Motor neuron (in vitro differentiated cells): ENCODE data around the gene WDR45B. TPM values are rescaled to one million over a fixed set of nuclear protein-coding genes. Genes with fewer than 3 reads are reported as not detected.
A peak's percentile ranks its signal among the peaks of the same experiment; 100 is the strongest.

ENCODE experiments used
- ATAC-seq, 8 experiments: fragments of 200-7000 bp; cut with Tn5 transposase; replicated peaks in 6 of 8; 2 replicates each; pipeline ENCODE4 v1.8.0; 2021; ENCODE audit warnings: mild to moderate bottlenecking in 8 of 8, moderate library complexity in 8 of 8
- H3K27ac ChIP-seq, 2 donors: fragments of 250-450 bp; sonication (Bioruptor Pico); 2 replicates each; pipeline ENCODE4 v1.9.0; 2021; ENCODE audit warnings: antibody characterized with exemption in 2 of 2, mild to moderate bottlenecking in 2 of 2, moderate library complexity in 1 of 2
- H3K4me1 ChIP-seq, 2 donors: fragments of 250-450 bp; sonication (Bioruptor Pico); replicated peaks in 1 of 2; 2 replicates each; pipeline ENCODE4 v1.6.1; 2021; ENCODE audit warnings: antibody characterized with exemption in 2 of 2, mild to moderate bottlenecking in 2 of 2, moderate library complexity in 1 of 2
- H3K4me3 ChIP-seq, 5 donors: fragments of 250-450 bp; sonication (Bioruptor Pico); 2 replicates each; pipeline ENCODE4 v1.9.0; 2021; ENCODE audit warnings: antibody characterized with exemption in 5 of 5, mild to moderate bottlenecking in 5 of 5, moderate library complexity in 4 of 5
- WGBS, 10 experiments: fragments of 450-650 bp; shearing (Covaris generic); methylation state at CpG; one replicate each; pipeline ENCODE4 v1.0.0; 2022; 5-methylcytosine and 5-hydroxymethylcytosine counted together
- in situ Hi-C, 9 experiments: fragments of 400-800 bp; cut with MboI; loops; one replicate each; pipeline ENCODE4 v1.15.0; 2021; ENCODE audit warnings: low sequenced_read_pairs in 9 of 9, low pct_unique_long_range_greater_than_20kb in 2 of 9; ENCODE audit not compliant: unreplicated experiment in 9 of 9
- total RNA-seq, 8 experiments: library from RNA; unstranded; fragments of 300-600 nt; gene quantifications; 2 replicates each; pipeline versions ENCODE4 v1.2.3 to v1.2.4, GENCODE V29; 2022

The WDR45B gene
- total RNA-seq, 8 experiments from 2014 or later = 48.7 to 91.4 (median 64.3) TPM

DNA sequence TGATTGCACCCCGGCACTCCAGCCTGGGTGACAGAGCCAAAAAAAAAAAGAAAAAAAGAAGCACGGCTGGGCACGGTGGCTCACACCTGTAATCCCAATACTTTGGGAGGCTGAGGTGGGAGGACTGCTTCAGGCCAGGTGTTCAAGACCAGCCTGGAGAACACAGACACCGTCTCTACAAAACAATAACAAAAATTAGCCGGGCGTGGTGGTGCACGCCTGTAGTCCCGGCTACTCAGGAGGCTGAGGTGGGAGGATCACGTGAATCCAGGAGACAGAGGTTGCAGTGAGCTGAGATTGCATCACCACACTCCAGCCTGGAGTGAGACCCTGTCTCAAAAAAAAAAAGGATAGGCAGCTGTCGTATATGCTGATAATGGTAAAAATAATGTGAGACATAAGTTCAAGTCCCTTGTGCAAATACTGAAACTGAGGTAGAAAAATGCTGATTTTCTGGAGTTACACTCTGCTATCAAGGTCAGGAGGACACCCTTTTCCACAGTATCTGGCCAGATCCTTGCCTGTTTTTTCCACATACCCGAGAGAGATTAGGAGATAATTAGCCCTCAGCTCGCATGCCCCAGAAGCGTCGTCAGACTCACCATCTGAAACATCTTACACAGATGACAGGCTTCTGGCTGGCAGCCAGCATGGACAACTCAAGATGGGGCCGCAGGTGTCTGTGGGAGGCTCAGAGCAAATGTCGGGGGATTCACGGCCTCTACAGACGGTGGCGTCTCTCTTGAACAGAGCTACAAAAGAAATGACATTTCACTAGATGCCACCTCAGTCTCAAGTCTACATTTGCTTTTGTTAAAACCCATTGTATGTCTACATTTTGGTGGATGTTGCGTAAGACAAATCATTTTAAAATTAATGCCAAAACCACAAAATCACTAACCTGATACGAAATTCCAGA, 36.8 kb downstream of the WDR45B start:
- ATAC-seq = peak in 2 of 8 experiments; percentile 20 to 56
- 27 to 91% (median 77%) methylated on average over 3 to 15 of the region's 21 CpGs; no CpG with 5 or more reads in 1 of the 10 experiments for WGBS, 10 experiments
- in situ Hi-C loops = no loop called here
- no peak overlapping the region for H3K4me3 ChIP-seq
- H3K4me1 ChIP-seq = no peaks in the 10 kb centered on the region
- no peak overlapping the region for H3K27ac ChIP-seq

GRCh38 chr17:82609655-82610054, 38.6 kb downstream of the WDR45B start:
- no peak for ATAC-seq
- H3K4me3 ChIP-seq = no peak overlapping the region
- WGBS, 10 experiments = 70 to 100% (median 85%) methylated on average over 1 to 4 of the region's 4 CpGs
- in situ Hi-C loops = no loop called here
- no peaks in the 10 kb centered on the region for H3K4me1 ChIP-seq
- H3K27ac ChIP-seq = no peak overlapping the region

GRCh38 chr17:82608816-82609215, 39.4 kb downstream of the WDR45B start:
- in situ Hi-C loops = no loop called here
- no peak overlapping the region for H3K27ac ChIP-seq
- WGBS, 10 experiments = 50 to 100% (median 80%) methylated on average over 1 to 4 of the region's 5 CpGs; no CpG with 5 or more reads in 3 of the 10 experiments
- no peaks in the 10 kb centered on the region for H3K4me1 ChIP-seq
- no peak for ATAC-seq
- no peak overlapping the region for H3K4me3 ChIP-seq

GRCh38 chr17:82605939-82606600, 42.2 kb downstream of the WDR45B start:
- Histone ChIP-seq H3K27ac (no peak overlapping the region), H3K4me1 (no peaks in the 10 kb centered on the region), H3K4me3 (no peak overlapping the region)
- in situ Hi-C loops = no loop called here
- WGBS, 10 experiments = 76 to 100% (median 91%) methylated on average over 2 to 13 of the region's 16 CpGs; no CpG with 5 or more reads in 1 of the 10 experiments
- ATAC-seq = no peak

- no peak for ATAC-seq
- 88 to 100% (median 96%) methylated on average over 3 to 7 of the region's 7 CpGs; no CpG with 5 or more reads in 3 of the 10 experiments for WGBS, 10 experiments
- in situ Hi-C loops = no loop called here
- no peak overlapping the region for H3K4me3 ChIP-seq
- H3K4me1 ChIP-seq = no peaks in the 10 kb centered on the region
- no peak overlapping the region for H3K27ac ChIP-seq
Measured at GRCh38 chr17:82604532-82604931, 43.7 kb downstream of the WDR45B start.

GRCh38 chr17:82603981-82604448, 44.2 kb downstream of the WDR45B start:
- H3K27ac ChIP-seq = no peak overlapping the region
- ATAC-seq = peak in 5 of 8 experiments; percentile 36 to 84 (median 78)
- no peak overlapping the region for H3K4me3 ChIP-seq
- WGBS, 10 experiments = 60 to 100% (median 79%) methylated on average over 2 to 15 of the region's 18 CpGs
- in situ Hi-C loops = no loop called here
- no peaks in the 10 kb centered on the region for H3K4me1 ChIP-seq

GRCh38 chr17:82602986-82603710, 45.1 kb downstream of the WDR45B start:
- Histone ChIP-seq H3K4me3 (no peak overlapping the region), H3K27ac (no peak overlapping the region), H3K4me1 (no peaks in the 10 kb centered on the region)
- WGBS, 10 experiments = 80 to 100% (median 84%) methylated on average over 1 to 15 of the region's 20 CpGs
- ATAC-seq = no peak
- in situ Hi-C loops = no loop called here

DNA sequence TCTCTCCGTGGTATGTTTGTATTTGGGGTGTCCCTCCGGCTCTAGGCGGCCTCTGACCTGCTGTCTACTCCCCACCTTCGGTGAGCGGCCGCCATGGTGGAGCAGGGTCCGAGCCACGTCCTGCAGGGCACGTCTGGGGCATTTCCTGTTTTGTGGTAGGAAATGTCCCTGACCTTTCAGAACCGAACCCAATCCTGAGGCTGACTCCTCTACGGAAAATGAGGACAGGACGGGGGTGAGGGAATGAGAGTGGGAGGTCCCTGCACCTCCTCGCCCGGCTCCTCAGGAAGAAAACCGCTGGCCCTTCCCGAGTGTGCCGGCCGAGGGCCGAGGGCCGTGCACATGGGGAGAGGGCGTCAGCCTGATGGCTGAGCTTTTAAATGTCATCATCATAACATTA, 45.8 kb downstream of the WDR45B start:
- Histone ChIP-seq H3K4me3 (no peak overlapping the region), H3K4me1 (no peaks in the 10 kb centered on the region), H3K27ac (no peak overlapping the region)
- 80 to 100% (median 87%) methylated on average over 1 to 12 of the region's 21 CpGs; no CpG with 5 or more reads in 5 of the 10 experiments for WGBS, 10 experiments
- ATAC-seq = no peak
- in situ Hi-C loops = no loop called here

DNA sequence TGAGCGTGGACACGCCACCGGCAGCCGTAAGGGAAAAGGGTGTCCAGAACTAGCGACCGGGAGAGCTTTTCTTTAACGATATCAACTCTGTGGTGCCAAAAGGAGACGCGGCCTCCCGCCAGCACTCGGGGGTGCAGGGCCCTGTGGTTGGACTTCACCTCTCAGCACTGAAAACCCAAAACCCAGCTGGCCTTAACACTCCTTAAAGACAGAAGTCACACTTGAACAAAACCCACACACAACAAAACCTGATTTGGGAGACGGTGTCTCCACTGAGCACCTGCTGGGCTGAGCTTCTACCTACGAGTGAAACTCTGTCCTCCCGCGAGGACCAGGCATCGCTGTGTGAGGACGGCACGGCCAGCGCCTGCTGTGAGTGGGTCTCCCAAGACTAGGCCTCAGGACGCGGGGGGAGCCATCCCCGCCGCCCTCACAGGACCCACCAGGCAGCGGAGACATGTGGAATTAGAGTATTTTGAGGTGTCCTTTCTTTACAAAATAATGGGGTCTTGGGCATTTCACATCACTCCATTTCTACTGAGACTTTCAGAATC, 46.7 kb downstream of the WDR45B start:
- 60 to 100% (median 95%) methylated on average over 2 to 9 of the region's 24 CpGs; no CpG with 5 or more reads in 5 of the 10 experiments for WGBS, 10 experiments

DNA sequence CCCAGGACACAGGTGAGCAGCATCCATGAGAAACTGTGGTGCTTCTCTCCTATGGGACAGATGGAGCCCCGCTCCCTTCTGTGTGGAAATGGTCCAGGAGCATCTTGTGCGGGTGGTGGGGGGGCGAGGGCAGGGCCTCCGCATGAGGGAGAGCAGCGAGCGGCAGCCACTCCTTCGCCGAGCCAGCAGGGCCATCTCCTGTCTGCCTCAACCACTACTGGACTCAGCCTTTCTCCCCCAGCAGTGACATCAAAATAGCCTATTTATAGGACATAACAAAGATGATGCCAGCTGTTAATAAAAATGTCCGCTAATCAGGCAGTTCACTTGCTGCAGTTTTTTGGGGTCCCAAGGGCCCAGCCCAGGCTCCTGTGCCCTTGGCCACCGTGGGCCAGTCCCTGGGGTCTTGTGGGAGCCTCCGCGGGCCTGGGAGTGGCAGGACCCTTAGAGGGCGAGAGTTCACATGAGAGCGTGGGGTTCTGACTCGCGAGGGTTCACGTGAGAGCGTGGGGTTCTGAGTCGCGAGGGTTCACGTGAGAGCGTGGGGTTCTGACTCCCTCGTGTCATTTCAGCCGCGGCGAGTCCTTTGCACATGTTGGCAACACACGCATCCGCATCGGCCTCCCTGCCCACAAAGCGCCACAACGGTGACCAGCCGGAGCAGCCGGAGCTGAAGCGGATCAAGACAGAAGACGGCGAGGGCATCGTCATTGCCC, 47.4 kb downstream of the WDR45B start:
- H3K27ac ChIP-seq = no peak overlapping the region
- H3K4me1 ChIP-seq = no peaks in the 10 kb centered on the region
- in situ Hi-C loops = no loop called here
- no peak overlapping the region for H3K4me3 ChIP-seq
- WGBS, 10 experiments = 89 to 100% (median 94%) methylated on average over 1 to 7 of the region's 37 CpGs; no CpG with 5 or more reads in 4 of the 10 experiments
- ATAC-seq = no peak

More for the DNA sequence above, 46.7 kb downstream of the WDR45B start:
- no peak for ATAC-seq
- no peak overlapping the region for H3K27ac ChIP-seq
- no peaks in the 10 kb centered on the region for H3K4me1 ChIP-seq
- in situ Hi-C loops = no loop called here
- H3K4me3 ChIP-seq = no peak overlapping the region

DNA sequence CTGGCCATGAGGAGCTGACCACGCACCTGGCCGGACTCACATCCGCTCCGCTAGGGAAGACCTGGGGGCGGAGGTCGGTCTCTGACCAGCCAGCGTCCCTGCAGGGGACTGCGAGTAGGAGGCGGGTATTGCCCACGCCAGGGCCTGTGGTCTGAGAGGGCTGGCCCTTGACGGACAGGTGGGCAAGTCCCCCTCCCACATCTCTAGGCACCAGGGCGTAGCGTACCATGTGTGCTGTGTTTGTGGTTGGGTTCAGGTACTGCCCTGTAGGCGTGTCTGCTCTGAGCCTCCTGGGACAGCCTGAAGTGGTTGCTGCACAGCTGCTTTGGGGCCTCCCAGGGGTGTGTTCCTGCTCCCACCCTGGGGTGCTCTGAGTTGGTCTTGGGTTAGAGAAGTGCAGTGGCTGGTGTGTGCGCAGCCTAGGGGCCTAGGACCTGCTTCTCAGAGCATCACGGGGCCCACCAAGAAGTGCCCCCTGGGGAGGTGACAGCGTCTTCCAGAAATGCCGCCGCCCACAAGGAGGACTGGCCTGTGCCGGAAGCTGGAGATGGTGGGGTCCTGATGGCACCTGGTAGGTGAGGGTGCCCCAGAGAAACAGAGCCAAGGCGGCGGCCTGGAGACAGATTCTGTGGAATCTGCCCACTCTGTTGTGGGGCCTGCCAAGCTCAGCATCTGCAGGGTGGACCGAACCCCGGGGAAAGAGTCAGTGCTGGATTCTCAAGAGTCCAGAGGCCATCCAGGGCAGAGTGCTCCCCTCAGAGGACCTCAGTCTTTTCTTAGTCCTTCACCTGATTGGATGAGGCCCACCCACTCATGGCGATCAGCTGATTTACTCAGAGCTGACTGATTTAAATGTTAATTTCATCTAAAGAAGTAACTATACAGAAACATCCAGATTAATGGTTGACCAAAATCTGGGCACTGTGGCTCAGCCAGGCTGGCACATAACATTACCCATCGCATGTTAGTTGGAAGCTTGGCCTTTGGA, 48.3 kb downstream of the WDR45B start:
- 77 to 100% (median 95%) methylated on average over 1 to 14 of the region's 26 CpGs; no CpG with 5 or more reads in 3 of the 10 experiments for WGBS, 10 experiments
- ATAC-seq = peak in 4 of 8 experiments; percentile 2 to 19 (median 6)
- no peaks in the 10 kb centered on the region for H3K4me1 ChIP-seq
- H3K27ac ChIP-seq = no peak overlapping the region
- no peak overlapping the region for H3K4me3 ChIP-seq
- in situ Hi-C loops = no loop called here
